ENCODE results near the gene MB21D2. TPM values are rescaled to one million over a fixed set of nuclear protein-coding genes. Genes with fewer than 3 reads are reported as not detected.
"Not testable (repeated sequence)": the region's sequence is repeated elsewhere in the genome, so short reads cannot be mapped to it uniquely, and the experiment has no call there.

MB21D2 gene
- total and polyA plus RNA-seq, 2 experiments from 2014 or later = 4.0 to 5.2 TPM

GRCh38 chr3:192858849-192859585 is 58.6 kb downstream of the MB21D2 start:
- Histone ChIP-seq H3K36me3 (no peaks in the 10 kb centered on the region), H3K4me1 (ENCODE audit: low read depth) (no peaks in the 10 kb centered on the region), H3K9me3 (ENCODE audit: low read depth) (peaks cover 4% of the 10 kb centered on the region), H3K27ac (no peak overlapping the region), H3K4me3 (no peak overlapping the region), H3K27me3 (no peaks in the 10 kb centered on the region)
- no peak for DNase-seq (ENCODE audit: low read depth in 1 of 2, low spot score in 1 of 2)
- TF ChIP-seq CTCF (IDR thresholded peaks at IDR 0.05; ENCODE audit: low read depth, low read length) = no peak

GRCh38 chr3:192857260-192857661 is 60.4 kb downstream of the MB21D2 start:
- no peaks in the 10 kb centered on the region for H3K4me1 ChIP-seq (ENCODE audit: low read depth)
- no peak for DNase-seq (ENCODE audit: low read depth in 1 of 2, low spot score in 1 of 2)
- no peak overlapping the region for H3K4me3 ChIP-seq
- H3K27ac ChIP-seq = no peak overlapping the region
- no peak for TF ChIP-seq CTCF (IDR thresholded peaks at IDR 0.05; ENCODE audit: low read depth, low read length)
- peaks cover 4% of the 10 kb centered on the region for H3K9me3 ChIP-seq (ENCODE audit: low read depth)
- no peaks in the 10 kb centered on the region for H3K36me3 ChIP-seq
- H3K27me3 ChIP-seq = no peaks in the 10 kb centered on the region

- Histone ChIP-seq H3K27me3 (no peaks in the 10 kb centered on the region), H3K4me3 (no peak overlapping the region), H3K36me3 (no peaks in the 10 kb centered on the region), H3K9me3 (ENCODE audit: low read depth) (peaks cover 4% of the 10 kb centered on the region), H3K4me1 (ENCODE audit: low read depth) (no peaks in the 10 kb centered on the region), H3K27ac (no peak overlapping the region)
- no peak for DNase-seq (ENCODE audit: low read depth in 1 of 2, low spot score in 1 of 2)
- no peak for TF ChIP-seq CTCF (IDR thresholded peaks at IDR 0.05; ENCODE audit: low read depth, low read length)
These were observed 62.2 kb downstream of the MB21D2 start for GRCh38 chr3:192855434-192855833.

- Histone ChIP-seq H3K27ac (no peak overlapping the region), H3K9me3 (ENCODE audit: low read depth) (peaks cover 4% of the 10 kb centered on the region), H3K4me3 (no peak overlapping the region), H3K4me1 (ENCODE audit: low read depth) (no peaks in the 10 kb centered on the region), H3K27me3 (peaks cover 16% of the 10 kb centered on the region), H3K36me3 (no peaks in the 10 kb centered on the region)
- peak in 1 of 2 donors; percentile 75 for DNase-seq (ENCODE audit: low read depth in 1 of 2, low spot score in 1 of 2)
- no peak for TF ChIP-seq CTCF (IDR thresholded peaks at IDR 0.05; ENCODE audit: low read depth, low read length)
These were observed 65.8 kb downstream of the MB21D2 start for GRCh38 chr3:192851821-192852372.

GRCh38 chr3:192850451-192850981 is 67.1 kb downstream of the MB21D2 start:
- peaks cover 28% of the 10 kb centered on the region for H3K27me3 ChIP-seq
- peak in 1 of 2 donors; percentile 50 for DNase-seq (ENCODE audit: low read depth in 1 of 2, low spot score in 1 of 2)
- H3K4me1 ChIP-seq (ENCODE audit: low read depth) = no peaks in the 10 kb centered on the region
- H3K36me3 ChIP-seq = no peaks in the 10 kb centered on the region
- no peak for TF ChIP-seq CTCF (IDR thresholded peaks at IDR 0.05; ENCODE audit: low read depth, low read length)
- H3K4me3 ChIP-seq = no peak overlapping the region
- H3K27ac ChIP-seq = no peak overlapping the region
- H3K9me3 ChIP-seq (ENCODE audit: low read depth) = peaks cover 4% of the 10 kb centered on the region

GRCh38 chr3:192849821-192850220 is 67.8 kb downstream of the MB21D2 start:
- DNase-seq (ENCODE audit: low read depth in 1 of 2, low spot score in 1 of 2); H3K4me1 ChIP-seq (ENCODE audit: low read depth); H3K27ac ChIP-seq: not testable (repeated sequence)

More at GRCh38 chr3:192849821-192850220, 67.8 kb downstream of the MB21D2 start:
- H3K27me3 ChIP-seq = peaks cover 32% of the 10 kb centered on the region
- not testable (repeated sequence) for H3K36me3 ChIP-seq; H3K9me3 ChIP-seq (ENCODE audit: low read depth); H3K4me3 ChIP-seq
